Activated CD4-positive, CD25-positive, alpha-beta regulatory T cell treated with anti-CD3 and anti-CD28 coated beads, Interleukin-2, amount 50 U/mL, for 24 hours (primary cell): ENCODE measurements around the gene DNAJA3.
A peak's percentile ranks its signal among the peaks of the same experiment; 100 is the strongest.

Experiments
- ATAC-seq, 2 donors: fragments of 150-1000 bp; cut with Tn5 transposase; one replicate each; pipeline ENCODE4 v1.10.0; 2021; ENCODE audit warnings: mild to moderate bottlenecking in 1 of 2, moderate library complexity in 1 of 2

DNAJA3 gene

GRCh38 chr16:4425378-4426020 is at the start of gene DNAJA3:
Gene DNAJA3, plus strand, starts transcription at chr16:4425868. Its CDS starts 14 bp downstream, at chr16:4425882.
- peak; percentile 93 for ATAC-seq

GRCh38 chr16:4376126-4376892 is 49.4 kb upstream of the DNAJA3 start:
- ATAC-seq: no peak

DNA sequence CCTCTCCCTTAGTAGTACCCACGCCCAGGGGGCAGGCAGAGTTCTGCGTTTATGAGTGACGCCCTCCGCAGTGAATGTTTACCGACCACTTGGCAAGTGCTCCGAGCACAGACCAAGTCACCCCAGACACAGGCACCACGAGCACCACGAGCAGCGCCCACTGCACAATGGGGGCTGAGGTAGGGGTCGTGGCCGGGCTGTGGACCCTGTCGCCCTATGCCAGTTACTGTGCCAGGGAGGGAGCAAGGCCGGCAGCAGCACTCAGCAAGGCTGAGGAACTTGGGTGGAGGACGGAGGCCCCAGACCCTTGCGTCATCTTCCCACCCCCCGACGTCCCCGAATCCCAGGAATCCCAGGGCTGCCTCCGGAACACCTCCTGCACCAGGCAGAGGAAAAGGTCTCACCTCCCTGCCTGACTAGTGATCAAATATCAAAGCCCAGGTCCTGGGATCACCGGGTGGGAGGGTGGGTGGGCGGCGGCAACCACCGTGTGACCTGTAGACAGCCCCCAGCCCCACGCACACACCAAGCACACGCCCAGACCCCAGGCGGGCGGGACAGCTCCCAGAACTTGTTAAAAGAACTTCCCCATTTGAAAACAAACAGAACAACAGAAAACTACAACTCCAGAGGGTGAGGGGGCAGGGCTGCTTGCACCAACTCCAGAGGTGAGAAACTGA is 48.6 kb upstream of the DNAJA3 start:
- ATAC-seq: no peak

DNA sequence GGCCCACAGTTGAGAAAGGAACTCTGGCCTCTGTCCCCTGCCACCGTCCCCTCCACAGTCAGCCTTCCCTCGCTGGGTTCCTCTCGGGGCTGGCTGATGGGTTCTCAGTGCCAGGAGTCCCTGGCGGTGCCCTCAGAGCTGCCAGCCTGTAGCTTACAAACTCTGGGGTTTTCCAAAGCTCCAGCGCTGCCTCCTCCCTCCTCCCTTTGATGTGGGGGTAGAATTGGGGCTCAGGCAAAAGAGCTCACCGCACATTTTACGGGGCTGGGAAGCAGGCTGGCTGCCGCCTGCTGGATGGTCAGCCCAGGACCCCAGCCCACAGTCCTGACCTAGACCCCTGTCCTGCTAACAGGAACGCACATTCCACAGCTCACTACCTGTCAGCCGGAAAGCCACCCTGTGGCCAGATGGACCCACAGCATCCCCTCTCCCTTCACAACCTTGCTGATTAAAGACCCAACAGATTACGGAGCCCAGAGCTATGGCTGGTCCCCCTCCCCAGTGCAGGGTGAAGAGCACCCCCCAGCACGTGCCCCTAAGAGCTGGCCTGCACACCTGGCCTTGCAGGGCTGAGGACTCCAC is 48.0 kb upstream of the DNAJA3 start:
- no peak for ATAC-seq

- no peak for ATAC-seq
Observed at GRCh38 chr16:4378161-4378666, 47.5 kb upstream of the DNAJA3 start.

- no peak for ATAC-seq
Observed at GRCh38 chr16:4378999-4379690, 46.5 kb upstream of the DNAJA3 start.

GRCh38 chr16:4380119-4381063 is 45.3 kb upstream of the DNAJA3 start:
- no peak for ATAC-seq

GRCh38 chr16:4381072-4381934 is 44.4 kb upstream of the DNAJA3 start:
- ATAC-seq: no peak

DNA sequence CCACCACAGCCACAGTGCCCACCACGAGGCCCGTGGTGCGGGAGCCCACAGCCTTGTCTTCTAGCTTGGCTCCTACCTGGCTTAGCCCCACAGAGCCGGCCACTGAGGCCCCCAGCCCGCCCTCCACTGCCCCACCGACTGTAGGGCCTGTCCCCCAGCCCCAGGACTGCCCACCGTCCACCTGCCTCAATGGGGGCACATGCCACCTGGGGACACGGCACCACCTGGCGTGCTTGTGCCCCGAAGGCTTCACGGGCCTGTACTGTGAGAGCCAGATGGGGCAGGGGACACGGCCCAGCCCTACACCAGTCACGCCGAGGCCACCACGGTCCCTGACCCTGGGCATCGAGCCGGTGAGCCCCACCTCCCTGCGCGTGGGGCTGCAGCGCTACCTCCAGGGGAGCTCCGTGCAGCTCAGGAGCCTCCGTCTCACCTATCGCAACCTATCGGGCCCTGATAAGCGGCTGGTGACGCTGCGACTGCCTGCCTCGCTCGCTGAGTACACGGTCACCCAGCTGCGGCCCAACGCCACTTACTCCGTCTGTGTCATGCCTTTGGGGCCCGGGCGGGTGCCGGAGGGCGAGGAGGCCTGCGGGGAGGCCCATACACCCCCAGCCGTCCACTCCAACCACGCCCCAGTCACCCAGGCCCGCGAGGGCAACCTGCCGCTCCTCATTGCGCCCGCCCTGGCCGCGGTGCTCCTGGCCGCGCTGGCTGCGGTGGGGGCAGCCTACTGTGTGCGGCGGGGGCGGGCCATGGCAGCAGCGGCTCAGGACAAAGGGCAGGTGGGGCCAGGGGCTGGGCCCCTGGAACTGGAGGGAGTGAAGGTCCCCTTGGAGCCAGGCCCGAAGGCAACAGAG is 43.5 kb upstream of the DNAJA3 start:
- ATAC-seq: no peak

DNA sequence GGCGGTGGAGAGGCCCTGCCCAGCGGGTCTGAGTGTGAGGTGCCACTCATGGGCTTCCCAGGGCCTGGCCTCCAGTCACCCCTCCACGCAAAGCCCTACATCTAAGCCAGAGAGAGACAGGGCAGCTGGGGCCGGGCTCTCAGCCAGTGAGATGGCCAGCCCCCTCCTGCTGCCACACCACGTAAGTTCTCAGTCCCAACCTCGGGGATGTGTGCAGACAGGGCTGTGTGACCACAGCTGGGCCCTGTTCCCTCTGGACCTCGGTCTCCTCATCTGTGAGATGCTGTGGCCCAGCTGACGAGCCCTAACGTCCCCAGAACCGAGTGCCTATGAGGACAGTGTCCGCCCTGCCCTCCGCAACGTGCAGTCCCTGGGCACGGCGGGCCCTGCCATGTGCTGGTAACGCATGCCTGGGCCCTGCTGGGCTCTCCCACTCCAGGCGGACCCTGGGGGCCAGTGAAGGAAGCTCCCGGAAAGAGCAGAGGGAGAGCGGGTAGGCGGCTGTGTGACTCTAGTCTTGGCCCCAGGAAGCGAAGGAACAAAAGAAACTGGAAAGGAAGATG is 42.8 kb upstream of the DNAJA3 start:
- no peak for ATAC-seq

- no peak for ATAC-seq
Observed at GRCh38 chr16:4383591-4384444, 41.9 kb upstream of the DNAJA3 start.

DNA sequence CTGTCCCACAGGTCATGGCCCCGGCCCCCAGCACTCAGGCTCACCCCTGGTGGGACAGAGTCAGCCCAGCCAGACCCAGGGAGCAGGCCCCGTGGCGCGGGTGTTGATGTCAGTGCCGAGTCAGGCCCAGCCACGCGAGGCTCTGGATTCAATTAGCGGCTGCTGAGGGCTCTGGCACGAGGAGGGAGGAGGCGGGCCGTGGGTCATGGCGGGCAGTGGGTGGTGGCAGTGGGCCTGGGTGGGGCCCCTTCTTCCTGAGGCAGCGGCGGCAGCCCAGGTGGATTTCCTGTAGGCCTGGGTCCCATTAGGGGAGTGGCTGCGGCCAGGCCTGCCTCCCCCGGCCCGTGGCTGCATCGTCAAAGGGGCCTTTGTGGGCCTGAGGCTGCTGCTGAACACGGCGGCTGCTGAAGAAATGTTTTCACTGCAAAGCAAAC is 41.1 kb upstream of the DNAJA3 start:
- no peak for ATAC-seq

DNA sequence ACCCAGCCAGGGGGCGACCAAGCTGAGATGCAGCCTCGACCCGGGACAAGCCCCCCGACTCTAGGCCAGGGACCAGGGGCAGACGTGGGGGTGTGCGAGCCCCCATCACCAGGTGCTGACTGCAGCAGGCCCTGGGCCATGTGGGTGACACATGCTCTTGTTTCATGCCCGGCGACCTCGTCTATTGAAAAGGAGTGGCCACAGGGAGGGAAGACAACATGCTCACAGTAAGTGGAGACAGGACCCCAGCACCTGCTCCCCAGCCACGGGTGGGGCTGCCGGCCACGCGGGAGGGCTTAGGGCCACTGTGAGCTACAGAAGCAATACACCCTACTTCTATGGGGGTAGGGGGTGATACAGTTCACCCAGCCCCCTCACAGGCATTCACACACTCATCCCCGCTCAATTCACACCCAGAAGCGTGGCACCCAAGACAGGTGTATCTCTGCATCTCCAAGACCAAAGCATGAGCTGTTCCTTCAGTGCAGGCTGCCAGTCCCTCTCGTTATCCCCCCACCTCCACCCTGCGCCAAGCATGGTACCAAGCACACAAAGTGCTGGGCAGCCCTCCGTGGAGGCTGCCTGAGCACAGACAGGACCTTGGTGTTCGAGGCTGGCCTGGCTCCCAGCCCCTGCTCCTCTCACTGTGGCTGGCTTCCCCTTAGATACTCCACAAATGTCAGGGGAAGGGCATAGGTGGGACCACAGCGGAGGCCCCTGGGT is 40.4 kb upstream of the DNAJA3 start:
- no peak for ATAC-seq

DNA sequence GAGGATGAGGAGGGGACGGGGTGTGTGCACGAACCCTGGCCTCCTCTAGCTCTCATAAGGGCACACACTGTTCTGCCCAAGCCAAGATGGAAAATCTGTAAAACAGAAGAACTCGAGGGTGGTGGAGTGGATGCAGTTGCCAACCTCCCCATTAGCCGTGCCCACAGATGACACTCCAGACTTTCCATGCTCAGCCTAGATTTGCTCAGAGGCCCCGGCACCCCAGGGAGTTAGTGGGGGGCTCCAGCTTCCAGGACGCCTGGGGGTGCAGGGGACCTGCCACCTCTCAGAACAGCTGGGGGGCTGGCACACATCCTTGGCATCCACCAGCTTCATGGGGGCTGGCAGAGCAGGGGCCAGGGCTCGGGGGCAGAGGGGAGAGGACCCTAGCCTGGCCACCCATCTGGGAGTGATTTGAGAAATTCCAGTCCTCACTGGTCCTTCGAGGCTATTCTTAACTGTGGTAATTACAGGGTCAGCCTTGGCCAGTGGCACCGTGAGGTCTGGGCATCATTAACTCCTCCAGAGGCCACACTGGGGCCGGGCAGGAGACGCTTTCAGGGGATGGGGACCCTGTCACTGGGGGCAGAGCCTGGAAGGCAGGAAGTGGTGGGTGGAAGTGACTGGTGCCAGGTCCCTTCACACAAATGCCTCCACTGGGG is 39.7 kb upstream of the DNAJA3 start:
- ATAC-seq: no peak

GRCh38 chr16:4386451-4386805 is 39.2 kb upstream of the DNAJA3 start:
- ATAC-seq: no peak

GRCh38 chr16:4386951-4387565 is 38.6 kb upstream of the DNAJA3 start:
- no peak for ATAC-seq
